Left lung (tissue), 10 donors: Measurements from ENCODE around the gene REG1B. TPM values are rescaled to one million over a fixed set of nuclear protein-coding genes. Genes with fewer than 3 reads are reported as not detected.

Source experiments
- ATAC-seq: fragments of 200-7000 bp; cut with Tn5 transposase; one replicate; pipeline ENCODE4 v1.9.1; 2020; ENCODE audit warnings: moderate library complexity
- DNase-seq, 4 donors: peaks; one replicate each; pipeline ENCODE4 v3.0.0-alpha.2; 2013 to 2020
- H3K27ac ChIP-seq, 2 donors: fragments of 200-600 bp; sonication (generic) in 1 of 2; one replicate each; pipeline versions ENCODE4 v1.5.0 to v1.8.0; 2020 to 2021
- H3K27me3 ChIP-seq, 2 donors: fragments of 200-600 bp; sonication (generic) in 1 of 2; one replicate each; pipeline versions ENCODE4 v1.5.0 to v1.8.0; 2020 to 2021
- H3K36me3 ChIP-seq, 2 donors: fragments of 200-600 bp; sonication (generic) in 1 of 2; one replicate each; pipeline versions ENCODE4 v1.5.0 to v1.8.0; 2020 to 2021
- H3K4me1 ChIP-seq, 2 donors: fragments of 200-600 bp; one replicate each; pipeline ENCODE4 v1.8.0; 2021
- H3K4me3 ChIP-seq, 2 donors: fragments of 200-600 bp; sonication (generic) in 1 of 2; one replicate each; pipeline versions ENCODE4 v1.5.0 to v1.8.0; 2020 to 2021; ENCODE audit warnings: mild to moderate bottlenecking in 1 of 2
- H3K9me3 ChIP-seq, 2 donors: fragments of 200-600 bp; sonication (generic) in 1 of 2; one replicate each; pipeline versions ENCODE4 v1.5.0 to v1.8.0; 2020 to 2021
- intact Hi-C, 2 donors: fragments of 100-400 bp; cut with DNase I; formaldehyde crosslinking; loops; one replicate each; pipeline versions ENCODE4 v1.11.2 to v1.14.2; 2022
- polyA plus RNA-seq, 6 donors: library from polyadenylated mRNA; unstranded; fragments of 120-200 nt; gene quantifications; one replicate each; pipeline ENCODE4 v1.2.1, GENCODE V29; 2013; ENCODE audit not compliant: insufficient read length in 6 of 6
- total RNA-seq, 2 donors: library from RNA; stranded (reverse); fragmentation: NEBNext Ultra II Directional; extraction: Animal tissue kit (Norgen Biotek cat#: 25700); gene quantifications; one replicate each; pipeline ENCODE4 v1.2.1, GENCODE V29; 2021
- TF ChIP-seq, protein P1 (sequence below), 2 donors: fragments of 200-600 bp; sonication (generic) in 1 of 2; IDR thresholded peaks; one replicate each; pipeline versions ENCODE4 v1.5.0 to v1.8.0; 2021; ENCODE audit warnings: antibody characterized with exemption in 2 of 2
- donor health status: DM: no; HTN: yes; CAD: no.
- donor health status: DM: no; HTN: no; CAD: no.

Gene REG1B
- total and polyA plus RNA-seq, 8 donors, result not detected

DNA sequence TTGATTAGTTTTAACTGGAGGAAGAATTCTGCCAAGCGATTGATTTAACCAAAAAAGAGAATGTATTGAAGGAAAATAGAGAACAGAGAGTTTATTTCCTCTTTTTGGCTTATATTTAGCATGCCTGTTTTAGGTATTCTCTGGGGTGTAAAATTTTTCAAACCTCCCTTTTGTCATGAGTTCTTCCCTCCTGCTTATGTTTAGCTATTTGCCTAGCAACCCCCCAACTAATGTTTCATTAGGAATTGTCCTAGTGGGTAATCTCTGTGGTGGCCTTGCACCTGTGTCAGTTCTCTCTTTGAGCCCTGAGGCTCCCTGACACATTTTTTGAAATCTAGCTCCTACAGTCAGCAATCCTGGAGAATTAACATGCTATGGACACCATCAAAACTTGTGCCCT is 12.5 kb upstream of the REG1B start:
- intact Hi-C loops, result no loop called here
- no peak overlapping the region for H3K27ac ChIP-seq
- no peak for ATAC-seq
- H3K36me3 ChIP-seq, result no peaks in the 10 kb centered on the region
- peaks cover 0 to 17% of the 10 kb centered on the region in 2 donors for H3K9me3 ChIP-seq
- TF ChIP-seq, protein P1, sequence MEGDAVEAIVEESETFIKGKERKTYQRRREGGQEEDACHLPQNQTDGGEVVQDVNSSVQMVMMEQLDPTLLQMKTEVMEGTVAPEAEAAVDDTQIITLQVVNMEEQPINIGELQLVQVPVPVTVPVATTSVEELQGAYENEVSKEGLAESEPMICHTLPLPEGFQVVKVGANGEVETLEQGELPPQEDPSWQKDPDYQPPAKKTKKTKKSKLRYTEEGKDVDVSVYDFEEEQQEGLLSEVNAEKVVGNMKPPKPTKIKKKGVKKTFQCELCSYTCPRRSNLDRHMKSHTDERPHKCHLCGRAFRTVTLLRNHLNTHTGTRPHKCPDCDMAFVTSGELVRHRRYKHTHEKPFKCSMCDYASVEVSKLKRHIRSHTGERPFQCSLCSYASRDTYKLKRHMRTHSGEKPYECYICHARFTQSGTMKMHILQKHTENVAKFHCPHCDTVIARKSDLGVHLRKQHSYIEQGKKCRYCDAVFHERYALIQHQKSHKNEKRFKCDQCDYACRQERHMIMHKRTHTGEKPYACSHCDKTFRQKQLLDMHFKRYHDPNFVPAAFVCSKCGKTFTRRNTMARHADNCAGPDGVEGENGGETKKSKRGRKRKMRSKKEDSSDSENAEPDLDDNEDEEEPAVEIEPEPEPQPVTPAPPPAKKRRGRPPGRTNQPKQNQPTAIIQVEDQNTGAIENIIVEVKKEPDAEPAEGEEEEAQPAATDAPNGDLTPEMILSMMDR (IDR thresholded peaks at IDR 0.05), result no peak
- DNase-seq, result no peak
- no peaks in the 10 kb centered on the region for H3K4me1 ChIP-seq
- no peak overlapping the region for H3K4me3 ChIP-seq
- H3K27me3 ChIP-seq, result no peaks in the 10 kb centered on the region

DNA sequence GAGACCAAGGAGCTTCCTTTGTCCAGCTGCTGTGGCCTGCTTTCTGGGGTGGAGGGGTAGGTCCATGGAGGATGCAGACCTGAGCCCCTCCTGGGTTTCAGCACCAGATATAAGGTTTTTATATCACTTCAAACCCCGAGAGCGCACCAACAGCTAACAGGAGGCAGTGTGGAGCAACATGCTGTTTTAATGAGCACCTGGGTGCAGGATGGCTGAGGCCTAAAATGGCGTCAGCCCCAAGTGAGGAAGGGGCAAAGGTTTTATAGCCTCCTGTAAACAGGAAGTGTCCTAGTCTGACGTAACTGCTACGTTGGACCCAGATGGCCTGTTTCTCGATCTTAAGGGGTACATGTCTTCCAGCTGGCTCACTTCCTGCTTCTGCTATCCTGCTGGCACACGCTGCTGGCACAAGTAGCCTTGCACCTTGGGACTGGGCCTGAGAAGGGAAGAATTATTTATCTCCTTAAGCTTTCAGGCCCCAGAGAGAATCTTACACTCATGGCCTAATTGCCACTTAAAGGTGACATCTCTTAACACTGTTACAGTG is 11.4 kb upstream of the REG1B start:
- intact Hi-C loops, result no loop called here
- ATAC-seq, result no peak
- no peaks in the 10 kb centered on the region for H3K27me3 ChIP-seq

DNA sequence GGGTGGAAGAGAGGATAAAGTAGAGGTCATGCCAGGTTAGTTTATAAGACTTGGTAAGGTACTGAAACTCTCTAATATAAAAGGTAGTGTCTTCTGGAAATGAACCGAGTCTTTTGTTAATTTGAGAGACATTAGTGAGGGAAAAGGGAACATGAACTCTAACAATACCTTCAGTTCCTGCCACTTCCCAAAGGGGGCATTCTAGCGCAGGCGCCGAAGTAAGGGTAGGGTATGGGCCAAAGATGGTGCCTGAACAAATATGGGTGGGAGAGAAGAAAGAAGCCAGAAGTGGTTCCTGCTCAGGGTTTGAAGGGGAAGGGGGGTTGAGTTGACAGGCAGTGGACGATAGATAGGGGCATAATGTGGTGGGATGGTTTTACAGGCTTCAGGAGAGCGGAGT is 10.1 kb upstream of the REG1B start:
- intact Hi-C loops, result no loop called here
- no peaks in the 10 kb centered on the region for H3K27me3 ChIP-seq
- ATAC-seq, result no peak

More for the DNA sequence above, 11.4 kb upstream of the REG1B start:
- Histone ChIP-seq H3K9me3 (peaks cover 0 to 17% of the 10 kb centered on the region in 2 donors), H3K4me1 (no peaks in the 10 kb centered on the region), H3K36me3 (no peaks in the 10 kb centered on the region), H3K4me3 (no peak overlapping the region), H3K27ac (no peak overlapping the region)
- TF ChIP-seq, protein P1 (IDR thresholded peaks at IDR 0.05), result no peak
- no peak for DNase-seq

DNA sequence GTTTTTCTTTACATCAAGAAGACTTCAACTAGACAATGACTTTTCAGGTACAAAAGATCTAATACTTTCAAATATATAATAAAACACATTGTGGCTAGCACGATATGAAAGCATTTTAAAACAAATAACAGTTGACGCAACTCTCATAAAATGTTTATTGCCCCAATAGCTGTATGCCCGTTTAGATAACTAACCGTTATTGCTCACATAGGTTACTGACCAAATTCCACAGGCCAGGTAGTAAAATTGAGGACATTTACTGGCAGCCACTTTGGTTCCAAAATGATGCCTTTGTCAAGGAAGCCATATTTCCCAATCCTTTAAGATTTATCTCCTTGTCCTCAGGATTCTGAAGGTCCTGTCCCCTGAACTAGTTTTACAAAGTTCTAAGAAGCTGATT is 2.9 kb upstream of the REG1B start:
- intact Hi-C loops, result no loop called here
- H3K27ac ChIP-seq, result no peak overlapping the region
- no peak for ATAC-seq
- H3K36me3 ChIP-seq, result no peaks in the 10 kb centered on the region
- H3K9me3 ChIP-seq, result peaks cover 0 to 8% of the 10 kb centered on the region in 2 donors
- TF ChIP-seq, protein P1 (IDR thresholded peaks at IDR 0.05), result no peak
- H3K4me3 ChIP-seq, result no peak overlapping the region
- H3K27me3 ChIP-seq, result no peaks in the 10 kb centered on the region
- H3K4me1 ChIP-seq, result no peaks in the 10 kb centered on the region
- DNase-seq, result no peak

More for the DNA sequence above, 10.1 kb upstream of the REG1B start:
- no peak for DNase-seq
- H3K36me3 ChIP-seq, result no peaks in the 10 kb centered on the region
- peaks cover 0 to 17% of the 10 kb centered on the region in 2 donors for H3K9me3 ChIP-seq
- no peaks in the 10 kb centered on the region for H3K4me1 ChIP-seq
- TF ChIP-seq, protein P1 (IDR thresholded peaks at IDR 0.05), result no peak
- no peak overlapping the region for H3K27ac ChIP-seq
- H3K4me3 ChIP-seq, result no peak overlapping the region

DNA sequence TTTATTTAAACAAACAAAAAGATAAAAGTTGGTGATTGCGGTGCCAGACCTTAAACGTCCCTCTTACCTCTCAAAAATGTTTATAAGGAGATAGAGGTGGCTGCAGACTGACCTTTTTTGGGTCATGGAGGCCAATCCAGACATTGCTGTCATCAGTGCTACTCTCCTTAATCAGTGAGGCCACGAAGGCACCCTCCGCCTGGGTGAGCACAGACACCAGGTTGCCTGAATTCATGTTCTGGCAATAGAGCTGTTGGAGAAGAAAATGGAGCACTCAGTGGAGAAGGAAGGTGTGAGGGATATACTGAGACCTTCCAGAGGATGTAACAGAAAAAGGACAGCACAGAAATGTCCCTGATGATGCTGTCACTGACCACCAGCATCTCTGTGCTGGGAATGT is 1.5 kb downstream of the REG1B start:
- Histone ChIP-seq H3K27me3 (no peaks in the 10 kb centered on the region), H3K4me3 (no peak overlapping the region), H3K9me3 (peaks cover 0 to 5% of the 10 kb centered on the region in 2 donors), H3K36me3 (no peaks in the 10 kb centered on the region), H3K4me1 (no peaks in the 10 kb centered on the region), H3K27ac (no peak overlapping the region)
- TF ChIP-seq, protein P1 (IDR thresholded peaks at IDR 0.05), result no peak
- ATAC-seq (no peak), DNase-seq (no peak)
- intact Hi-C loops, result no loop called here
